B cell (primary cell): ENCODE results near the gene ST8SIA6. TPM values are rescaled to one million over a fixed set of nuclear protein-coding genes. Genes with fewer than 3 reads are reported as not detected.

Experiments
- ATAC-seq: fragments of 200-7000 bp; cut with Tn5 transposase; one replicate; pipeline ENCODE4 v1.10.0; 2021; ENCODE audit warnings: low read depth, mild to moderate bottlenecking, moderate number of reproducible peaks, moderate library complexity
- CTCF ChIA-PET: fragments of 350-600 bp; sonication (Branson Sonifier 250); formaldehyde crosslinking; loops from one replicate; lab custom pipeline; 2021; ENCODE audit warnings: antibody characterized with exemption, inconsistent platforms; lab: Charles Lee
- POLR2A ChIA-PET: fragments of 350-600 bp; sonication (Branson Sonifier 250); formaldehyde crosslinking; loops from one replicate; lab custom pipeline; 2021; ENCODE audit warnings: antibody characterized with exemption; lab: Charles Lee
- DNase-seq: peaks from one replicate; pipeline ENCODE4 v3.0.0; 2013
- H2AFZ ChIP-seq: 2 replicates; pipeline ENCODE4 v1.6.1; 2012; ENCODE audit warnings: mild to moderate bottlenecking, low read depth, low read length; ENCODE audit not compliant: insufficient read depth, poor library complexity, severe bottlenecking
- H3K27ac ChIP-seq, 2 donors: 1 replicate in 1 of 2; 2 replicates in 1 of 2; pipeline ENCODE4 v1.5.1; 2012 to 2013; ENCODE audit warnings: low read length in 2 of 2, mild to moderate bottlenecking in 2 of 2, moderate library complexity in 1 of 2
- H3K27me3 ChIP-seq, 4 experiments: fragments of 200-600 bp in 1 of 4; sonication (generic) in 1 of 4; replicated peaks in 1 of 4; 1 replicate in 2 of 4; 2 replicates in 2 of 4; pipeline versions ENCODE4 v1.6.1 to v1.7.0; 2013 to 2016; ENCODE audit warnings: low read length in 3 of 4, mild to moderate bottlenecking in 2 of 4, mixed read lengths in 1 of 4, moderate library complexity in 1 of 4; ENCODE audit not compliant: insufficient read depth in 4 of 4, control insufficient read depth in 3 of 4; ENCODE audit errors: control extremely low read depth in 1 of 4
- H3K36me3 ChIP-seq, 2 experiments: replicated peaks in 1 of 2; 1 replicate in 1 of 2; 2 replicates in 1 of 2; pipeline versions ENCODE4 v1.6.1 to v1.7.1; 2013; ENCODE audit warnings: low read length in 1 of 2; ENCODE audit not compliant: insufficient read depth in 2 of 2, control insufficient read depth in 1 of 2; ENCODE audit errors: control extremely low read depth in 1 of 2, extremely low read depth in 1 of 2
- H3K4me1 ChIP-seq, 2 donors: fragments of 200-600 bp in 1 of 2; sonication (generic) in 1 of 2; 1 replicate in 1 of 2; 2 replicates in 1 of 2; pipeline versions ENCODE4 v1.5.1 to v1.6.1; 2013 to 2017; ENCODE audit warnings: low read length in 2 of 2; ENCODE audit not compliant: control insufficient read depth in 2 of 2, insufficient read depth in 2 of 2
- H3K4me2 ChIP-seq: replicated peaks from 2 replicates; pipeline ENCODE3; 2012; ENCODE audit warnings: mild to moderate bottlenecking, low read depth, low read length; ENCODE audit not compliant: poor library complexity, severe bottlenecking
- H3K4me3 ChIP-seq, 5 experiments: fragments of 200-600 bp in 1 of 5; sonication (generic) in 1 of 5; 1 replicate in 3 of 5; 2 replicates in 2 of 5; pipeline versions ENCODE4 v1.5.1 to v1.7.0; 2011 to 2016; ENCODE audit warnings: low read length in 4 of 5, mild to moderate bottlenecking in 4 of 5, low read depth in 2 of 5, control low read depth in 1 of 5, moderate library complexity in 1 of 5; ENCODE audit not compliant: insufficient read depth in 1 of 5; ENCODE audit errors: control extremely low read depth in 1 of 5, extremely low read depth in 1 of 5
- H3K79me2 ChIP-seq: fragments of 200-600 bp; sonication (generic); one replicate; pipeline ENCODE4 v1.6.0; 2016; ENCODE audit warnings: low read length; ENCODE audit not compliant: control insufficient read depth, insufficient read depth
- H3K9ac ChIP-seq: fragments of 200-600 bp; sonication (generic); 2 replicates; pipeline ENCODE4 v1.6.1; 2017; ENCODE audit warnings: mild to moderate bottlenecking, low read length, moderate library complexity
- H3K9me3 ChIP-seq, 3 donors: one replicate each; pipeline versions ENCODE4 v1.6.1 to v1.7.1; 2013; ENCODE audit warnings: low read length in 2 of 3; ENCODE audit not compliant: control insufficient read depth in 2 of 3, insufficient read depth in 1 of 3; ENCODE audit errors: control extremely low read depth in 1 of 3
- H4K20me1 ChIP-seq: 2 replicates; pipeline ENCODE4 v1.6.0; 2012; ENCODE audit warnings: mild to moderate bottlenecking, low read length; ENCODE audit not compliant: insufficient read depth, control insufficient read depth, poor library complexity, severe bottlenecking
- H3K27ac Mint-ChIP-seq: one replicate; pipeline ENCODE4 v1.8.0; 2021; ENCODE audit warnings: mixed read lengths
- H3K27me3 Mint-ChIP-seq: one replicate; pipeline ENCODE4 v1.8.0; 2021; ENCODE audit warnings: mixed read lengths
- H3K4me1 Mint-ChIP-seq: one replicate; pipeline ENCODE4 v1.8.0; 2021; ENCODE audit warnings: mixed read lengths
- H3K4me3 Mint-ChIP-seq: one replicate; pipeline ENCODE4 v1.8.0; 2021; ENCODE audit warnings: mixed read lengths
- H3K9me3 Mint-ChIP-seq: one replicate; pipeline ENCODE4 v1.8.0; 2022; ENCODE audit warnings: mixed read lengths; ENCODE audit not compliant: insufficient read depth
- EZH2 ChIP-seq: IDR thresholded peaks from 2 replicates; pipeline ENCODE4 v1.6.1; 2012; ENCODE audit warnings: borderline replicate concordance, low read depth, mild to moderate bottlenecking, moderate library complexity, low read length; ENCODE audit not compliant: insufficient read depth, poor library complexity, severe bottlenecking
- WGBS: methylation state at CpG from one replicate; pipeline ENCODE4 v1.1.5; 2013; ENCODE audit warnings: missing lambda C conversion rate; ENCODE audit not compliant: insufficient coverage; 5-methylcytosine and 5-hydroxymethylcytosine counted together
- intact Hi-C: fragments of 100-400 bp; cut with micrococcal nuclease; formaldehyde crosslinking; loops from one replicate; pipeline ENCODE4 v1.10.0; 2022
- polyA plus RNA-seq: library from polyadenylated mRNA; depleted of rRNA; stranded (reverse); fragments of >200 nt; gene quantifications from 2 replicates; pipeline ENCODE4 v1.2.3, GENCODE V29; 2012
- total RNA-seq, 2 donors: library from RNA; stranded (reverse); fragments of 120-200 nt in 1 of 2; gene quantifications; 1 replicate in 1 of 2; 2 replicates in 1 of 2; pipeline versions ENCODE4 v1.2.3 to v1.2.4, GENCODE V29; 2013 to 2022
- TF ChIP-seq, protein P1 (sequence below): fragments of 200-600 bp; IDR thresholded peaks from one replicate; pipeline ENCODE4 v1.8.0; 2022; ENCODE audit warnings: antibody characterized with exemption, mild to moderate bottlenecking

ST8SIA6 gene
- total and polyA plus RNA-seq, 2 donors (not counting 1 experiment from before 2014, with no cell fraction given) = 0.04 TPM; not detected in 1

DNA sequence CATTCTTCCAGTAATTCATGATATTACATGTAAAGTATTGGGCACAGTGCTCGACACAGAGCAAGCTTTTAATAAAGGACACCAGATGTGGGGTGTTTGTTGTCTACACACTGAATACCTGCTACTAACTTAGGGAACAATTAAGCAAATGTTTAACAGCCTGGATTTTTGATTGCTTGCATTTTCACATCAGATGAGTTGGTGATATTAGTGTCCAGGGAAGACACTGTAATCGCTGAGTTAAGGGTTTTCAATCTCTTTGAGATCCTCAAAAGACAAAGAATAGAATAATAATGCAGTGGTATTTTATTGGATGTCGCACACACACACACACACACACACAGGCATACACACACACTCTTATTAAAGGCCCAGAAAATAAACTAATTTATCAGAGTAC, 147.3 kb downstream of the ST8SIA6 start:
- Histone ChIP-seq H3K9me3 (no peaks in the 10 kb centered on the region), H3K27ac (no peak overlapping the region), H3K9ac (no peak overlapping the region), H3K27me3 (no peaks in the 10 kb centered on the region), H3K4me1 (no peaks in the 10 kb centered on the region), H3K79me2 (no peaks in the 10 kb centered on the region), H3K4me2 (no peak overlapping the region), H3K4me3 (no peak overlapping the region), H4K20me1 (no peaks in the 10 kb centered on the region), H2AFZ (no peak overlapping the region), H3K36me3 (no peaks in the 10 kb centered on the region)
- no peak for ATAC-seq
- ChIA-PET CTCF (no interaction called here), POLR2A (no interaction called here)
- no peak overlapping the region for H3K4me3 Mint-ChIP-seq
- no peaks in the 10 kb centered on the region for H3K4me1 Mint-ChIP-seq
- intact Hi-C loops = no loop called here
- H3K27me3 Mint-ChIP-seq = peaks cover 19% of the 10 kb centered on the region
- TF ChIP-seq, protein P1, sequence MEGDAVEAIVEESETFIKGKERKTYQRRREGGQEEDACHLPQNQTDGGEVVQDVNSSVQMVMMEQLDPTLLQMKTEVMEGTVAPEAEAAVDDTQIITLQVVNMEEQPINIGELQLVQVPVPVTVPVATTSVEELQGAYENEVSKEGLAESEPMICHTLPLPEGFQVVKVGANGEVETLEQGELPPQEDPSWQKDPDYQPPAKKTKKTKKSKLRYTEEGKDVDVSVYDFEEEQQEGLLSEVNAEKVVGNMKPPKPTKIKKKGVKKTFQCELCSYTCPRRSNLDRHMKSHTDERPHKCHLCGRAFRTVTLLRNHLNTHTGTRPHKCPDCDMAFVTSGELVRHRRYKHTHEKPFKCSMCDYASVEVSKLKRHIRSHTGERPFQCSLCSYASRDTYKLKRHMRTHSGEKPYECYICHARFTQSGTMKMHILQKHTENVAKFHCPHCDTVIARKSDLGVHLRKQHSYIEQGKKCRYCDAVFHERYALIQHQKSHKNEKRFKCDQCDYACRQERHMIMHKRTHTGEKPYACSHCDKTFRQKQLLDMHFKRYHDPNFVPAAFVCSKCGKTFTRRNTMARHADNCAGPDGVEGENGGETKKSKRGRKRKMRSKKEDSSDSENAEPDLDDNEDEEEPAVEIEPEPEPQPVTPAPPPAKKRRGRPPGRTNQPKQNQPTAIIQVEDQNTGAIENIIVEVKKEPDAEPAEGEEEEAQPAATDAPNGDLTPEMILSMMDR = no peak
- TF ChIP-seq EZH2 = no peak
- H3K27ac Mint-ChIP-seq = no peak overlapping the region
- DNase-seq = no peak
- WGBS = 80% methylated on average over 1 of the region's 3 CpGs
- H3K9me3 Mint-ChIP-seq = no peaks in the 10 kb centered on the region

DNA sequence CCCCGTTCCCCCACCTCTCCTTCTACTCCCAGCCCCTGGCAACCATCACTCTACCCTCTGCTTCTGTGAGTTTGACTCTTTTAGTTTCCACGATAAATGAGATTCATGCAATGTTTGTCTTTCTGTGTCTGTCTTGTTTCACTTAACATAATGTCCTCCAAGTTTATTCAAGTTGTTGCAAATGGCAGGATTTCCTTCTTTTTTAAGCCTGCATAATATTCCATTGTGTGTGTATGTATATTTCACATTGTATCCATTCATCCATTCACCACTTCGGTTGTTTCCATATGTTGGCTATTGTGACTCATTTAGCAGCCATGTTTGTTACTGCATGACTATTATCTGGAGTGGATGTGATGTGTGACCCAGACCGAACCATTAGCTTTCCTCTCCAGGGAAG, 162.0 kb downstream of the ST8SIA6 start:
- no peak for TF ChIP-seq EZH2
- TF ChIP-seq, protein P1 = no peak
- Mint-ChIP-seq H3K9me3 (no peaks in the 10 kb centered on the region), H3K4me1 (no peaks in the 10 kb centered on the region), H3K27ac (no peak overlapping the region), H3K27me3 (peaks cover 18% of the 10 kb centered on the region), H3K4me3 (no peak overlapping the region)
- ATAC-seq = no peak
- Histone ChIP-seq H3K4me1 (no peaks in the 10 kb centered on the region), H3K27me3 (no peaks in the 10 kb centered on the region), H3K79me2 (no peaks in the 10 kb centered on the region), H3K4me2 (no peak overlapping the region), H3K36me3 (no peaks in the 10 kb centered on the region), H3K4me3 (no peak overlapping the region), H3K9me3 (peaks cover 0 to 2% (median 0%) of the 10 kb centered on the region in 3 donors), H2AFZ (no peak overlapping the region), H3K27ac (no peak overlapping the region), H4K20me1 (no peaks in the 10 kb centered on the region), H3K9ac (no peak overlapping the region)
- intact Hi-C loops = no loop called here
- ChIA-PET CTCF (no interaction called here), POLR2A (no interaction called here)
- DNase-seq = no peak
- WGBS = 36% methylated on average over 1 of the region's 4 CpGs
